Transverse colon (tissue), 3 donors: Measurements from ENCODE around the gene PSEN2.

Source experiments
- CTCF ChIP-seq, 5 experiments: fragments of 200-600 bp in 3 of 5; fragments of 450-650 bp in 2 of 5; sonication (generic) in 3 of 5; IDR thresholded peaks; 1 replicate in 2 of 5; 2 replicates in 3 of 5; pipeline ENCODE4 v1.5.1; 2016 to 2017; ENCODE audit warnings: antibody characterized with exemption in 5 of 5, inconsistent platforms in 3 of 5, mild to moderate bottlenecking in 2 of 5, moderate library complexity in 1 of 5
- POLR2A ChIP-seq: fragments of 450-650 bp; IDR thresholded peaks from one replicate; pipeline ENCODE4 v1.6.1; 2016; ENCODE audit warnings: antibody characterized with exemption, mild to moderate bottlenecking, moderate library complexity

GRCh38 chr1:226916497-226916896 lies 46.1 kb downstream of the PSEN2 start:
- no peak for TF ChIP-seq CTCF (IDR thresholded peaks at IDR 0.05)
- TF ChIP-seq POLR2A, result no peak
